Endothelial cell of umbilical vein (primary cell): ENCODE measurements around the gene APLN. TPM values are rescaled to one million over a fixed set of nuclear protein-coding genes. Genes with fewer than 3 reads are reported as not detected.

Experiments
- BruUV-seq: library from RNA; stranded (reverse); fragments of 400-500 nt; replicated peaks from 2 replicates; lab custom pipeline; 2021; lab: Mats Ljungman, UMichigan
- CTCF ChIA-PET: fragments of 300-600, 350-600 bp; sonication (Branson Sonifier 250); formaldehyde crosslinking; loops from one replicate; lab custom pipeline; 2021; ENCODE audit warnings: antibody characterized with exemption, inconsistent platforms; lab: Charles Lee
- POLR2A ChIA-PET: fragments of 300-600, 350-600 bp; sonication (Branson Sonifier 250); formaldehyde crosslinking; loops from one replicate; lab custom pipeline; 2021; ENCODE audit warnings: antibody characterized with exemption, inconsistent platforms; lab: Charles Lee
- DNase-seq: peaks from one replicate; pipeline ENCODE4 v3.0.0-alpha.2; 2011; ENCODE audit warnings: low read depth, low spot score
- FAIRE-seq: peaks from 2 replicates; lab custom pipeline; 2011; peaks lifted over from hg19 to GRCh38; lab: Jason Lieb, UNC
- H2AFZ ChIP-seq: 2 replicates; pipeline ENCODE4 v1.6.0; 2012; ENCODE audit warnings: low read depth, low read length, control low read depth, inconsistent platforms
- H3K27ac ChIP-seq: 2 replicates; pipeline ENCODE4 v1.5.1; 2011; ENCODE audit warnings: low read depth, mild to moderate bottlenecking, control low read depth, low read length, moderate library complexity; ENCODE audit not compliant: insufficient read depth
- H3K27me3 ChIP-seq, 2 experiments: 2 replicates each; pipeline versions ENCODE4 v1.6.0 to v1.6.1; 2011; ENCODE audit warnings: low read length in 2 of 2, mixed read lengths in 1 of 2; ENCODE audit not compliant: control insufficient read depth in 2 of 2, insufficient read depth in 2 of 2
- H3K36me3 ChIP-seq, 2 experiments: 2 replicates in 1 of 2; 3 replicates in 1 of 2; pipeline ENCODE4 v1.5.1; 2011; ENCODE audit warnings: low read length in 2 of 2, mild to moderate bottlenecking in 1 of 2, moderate library complexity in 1 of 2; ENCODE audit not compliant: control insufficient read depth in 2 of 2, insufficient read depth in 2 of 2; ENCODE audit errors: extremely low read depth in 1 of 2
- H3K4me1 ChIP-seq: 3 replicates; pipeline ENCODE4 v1.5.1; 2011; ENCODE audit warnings: mild to moderate bottlenecking, low read length; ENCODE audit not compliant: control insufficient read depth, insufficient read depth; ENCODE audit errors: extremely low read depth
- H3K4me2 ChIP-seq: 2 replicates; pipeline ENCODE4 v1.6.1; 2011; ENCODE audit warnings: low read length, control low read depth, mixed read lengths; ENCODE audit not compliant: insufficient read depth
- H3K4me3 ChIP-seq, 3 experiments: fragments of 200-600 bp in 1 of 3; sonication (generic), shearing (Covaris generic) in 1 of 3; replicated peaks in 1 of 3; 2 replicates each; pipeline ENCODE4 v1.5.1; 2011 to 2016; ENCODE audit warnings: control low read depth in 3 of 3, low read length in 3 of 3, mild to moderate bottlenecking in 2 of 3, inconsistent platforms in 1 of 3, low read depth in 1 of 3, moderate library complexity in 1 of 3; ENCODE audit not compliant: insufficient read depth in 1 of 3
- H3K79me2 ChIP-seq: 2 replicates; pipeline ENCODE4 v1.6.0; 2012; ENCODE audit warnings: low read length, inconsistent platforms; ENCODE audit not compliant: control insufficient read depth, insufficient read depth
- H3K9ac ChIP-seq: replicated peaks from 2 replicates; pipeline ENCODE3; 2011; ENCODE audit warnings: low read length, control low read depth; ENCODE audit not compliant: insufficient read depth; ENCODE audit errors: extremely low read depth
- H3K9me1 ChIP-seq: replicated peaks from 3 replicates; pipeline ENCODE4 v1.6.0; 2011; ENCODE audit warnings: mild to moderate bottlenecking, low read length; ENCODE audit not compliant: control insufficient read depth, insufficient read depth; ENCODE audit errors: extremely low read depth
- H3K9me3 ChIP-seq: replicated peaks from 2 replicates; pipeline ENCODE4 v1.5.1; 2012; ENCODE audit warnings: low read length, inconsistent platforms; ENCODE audit not compliant: control insufficient read depth, insufficient read depth
- H4K20me1 ChIP-seq: replicated peaks from 2 replicates; pipeline ENCODE3; 2011; ENCODE audit warnings: mild to moderate bottlenecking, low read length; ENCODE audit not compliant: control insufficient read depth, insufficient read depth; ENCODE audit errors: extremely low read depth
- CTCF ChIP-seq, 2 donors: IDR thresholded peaks; 1 replicate in 1 of 2; 2 replicates in 1 of 2; pipeline ENCODE4 v1.5.1; 2011; ENCODE audit warnings: low read length in 2 of 2, mild to moderate bottlenecking in 2 of 2, moderate library complexity in 2 of 2, control low read depth in 1 of 2, inconsistent platforms in 1 of 2, low read depth in 1 of 2; ENCODE audit not compliant: insufficient read depth in 1 of 2; ENCODE audit errors: extremely low read depth in 1 of 2
- EZH2 ChIP-seq: IDR thresholded peaks from 2 replicates; pipeline ENCODE4 v1.6.1; 2012; ENCODE audit warnings: borderline replicate concordance, low read depth, mild to moderate bottlenecking, moderate library complexity, low read length, inconsistent platforms; ENCODE audit not compliant: severe bottlenecking
- FOS ChIP-seq: IDR thresholded peaks from 2 replicates; pipeline ENCODE4 v1.6.1; 2011; ENCODE audit warnings: mild to moderate bottlenecking, low read length, moderate library complexity, borderline replicate concordance; ENCODE audit not compliant: insufficient read depth
- GATA2 ChIP-seq: IDR thresholded peaks from 2 replicates; pipeline ENCODE4 v1.7.0; 2011; ENCODE audit warnings: low read depth, mild to moderate bottlenecking, moderate library complexity, mixed read lengths, low read length; ENCODE audit not compliant: insufficient read length, insufficient read depth
- JUN ChIP-seq: IDR thresholded peaks from 2 replicates; pipeline ENCODE4 v1.6.1; 2011; ENCODE audit warnings: borderline replicate concordance, low read depth; ENCODE audit not compliant: insufficient read length, insufficient read depth
- MAX ChIP-seq: IDR thresholded peaks from 2 replicates; pipeline ENCODE4 v1.6.1; 2011; ENCODE audit not compliant: insufficient read depth, insufficient read length
- MYC ChIP-seq: IDR thresholded peaks from one replicate; pipeline ENCODE4 v1.6.1; 2011; ENCODE audit warnings: mild to moderate bottlenecking, low read depth, low read length
- POLR2A ChIP-seq: IDR thresholded peaks from 2 replicates; pipeline ENCODE4 v1.6.1; 2012; ENCODE audit warnings: low read depth, mild to moderate bottlenecking, control low read depth, low read length
- POLR2AphosphoS5 ChIP-seq: IDR thresholded peaks from 2 replicates; pipeline ENCODE4 v1.6.1; 2012; ENCODE audit warnings: low read depth, mild to moderate bottlenecking, control low read depth, low read length, moderate library complexity; ENCODE audit not compliant: insufficient read depth
- dilution Hi-C: fragments of 300-500 bp; cut with MboI; formaldehyde crosslinking; loops from one replicate; pipeline ENCODE4 v1.15.0; 2019; ENCODE audit warnings: low sequenced_read_pairs; ENCODE audit not compliant: extremely low pct_ligation_motif_present
- intact Hi-C: fragments of 100-400 bp; cut with micrococcal nuclease; formaldehyde crosslinking; loops from one replicate; pipeline ENCODE4 v1.10.0; 2022
- polyA plus RNA-seq, 4 experiments: library from polyadenylated mRNA; depleted of rRNA in 3 of 4; stranded (reverse) in 3 of 4; unstranded in 1 of 4; fragments of >200 nt; gene quantifications; 2 replicates each; pipeline versions ENCODE4 v1.2.1 to v1.2.3, GENCODE V29; 2011 to 2012; ENCODE audit warnings: missing spikeins in 1 of 4
- total RNA-seq: library from RNA; stranded (reverse); gene quantifications from 2 replicates; pipeline ENCODE4 v1.2.3, GENCODE V29; 2021

APLN gene
- total and polyA plus RNA-seq, 2 donors (not counting 3 experiments of a cell fraction or from before 2014, with no cell fraction given) = 230 to 466 TPM

GRCh38 chrX:129599996-129600395, 54.8 kb downstream of the APLN start:
- DNase-seq = no peak
- CTCF ChIA-PET = interaction anchor here (2.3 kb wide), 1 partner anchor 461 kb away, joined by 36 read pairs; no protein-coding TSS in a partner anchor
- TF ChIP-seq POLR2AphosphoS5 (no peak), GATA2 (no peak), JUN (no peak), MYC (no peak), CTCF (IDR thresholded peaks at IDR 0.05; ENCODE audit: extremely low read depth in 1 of 2, insufficient read depth in 1 of 2, low read depth in 1 of 2, low read length in 2 of 2) (no peak), POLR2A (no peak), FOS (no peak), MAX (no peak), EZH2 (no peak)
- H3K4me1 ChIP-seq = peaks cover 3% of the 10 kb centered on the region
- dilution Hi-C loops = no loop called here
- no peaks in the 10 kb centered on the region for H3K27me3 ChIP-seq
- H3K4me3 ChIP-seq = no peak overlapping the region
- intact Hi-C loops = loop anchor here (10.0 kb wide), 1 partner anchor 595 kb away; no protein-coding TSS in a partner anchor
- no peak overlapping the region for H2AFZ ChIP-seq
- H3K9ac ChIP-seq = no peak overlapping the region
- no peaks in the 10 kb centered on the region for H3K9me3 ChIP-seq
- H3K79me2 ChIP-seq = no peaks in the 10 kb centered on the region
- no peaks in the 10 kb centered on the region for H4K20me1 ChIP-seq
- POLR2A ChIA-PET = no interaction called here
- no peak for FAIRE-seq
- no peaks in the 10 kb centered on the region for H3K36me3 ChIP-seq
- no peaks in the 10 kb centered on the region for H3K9me1 ChIP-seq
- no peak overlapping the region for H3K27ac ChIP-seq
- BruUV-seq = no TSS peak
- no peak overlapping the region for H3K4me2 ChIP-seq
